GM12878 (cell line): ENCODE results near the gene HSD11B1.

Experiments
- IKZF1 ChIP-seq: fragments of 450-650 bp; conservative IDR thresholded peaks from 2 replicates; pipeline ENCODE4 v1.6.1; 2017; ENCODE audit warnings: antibody characterized with exemption, mild to moderate bottlenecking
- JUNB ChIP-seq: IDR thresholded peaks from 2 replicates; pipeline ENCODE4 v1.6.1; 2016; ENCODE audit warnings: antibody characterized with exemption, mild to moderate bottlenecking
- NRF1 ChIP-seq: conservative IDR thresholded peaks from 2 replicates; pipeline ENCODE4 v1.6.1; 2011; ENCODE audit warnings: mild to moderate bottlenecking, low read depth, low read length, improper control_type of control experiment
- POLR2A ChIP-seq: IDR thresholded peaks from 2 replicates; pipeline ENCODE4 v1.6.1; 2011; ENCODE audit warnings: low read depth, mild to moderate bottlenecking, low read length
- POLR2AphosphoS5 ChIP-seq: IDR thresholded peaks from 2 replicates; pipeline ENCODE4 v1.6.1; 2011; ENCODE audit warnings: mild to moderate bottlenecking, low read length, inconsistent platforms
- TCF7 ChIP-seq: IDR thresholded peaks from 2 replicates; pipeline ENCODE4 v1.6.1; 2014; ENCODE audit warnings: antibody characterized with exemption, borderline replicate concordance
- TF ChIP-seq, protein P1 (sequence below), 3 experiments: IDR thresholded peaks in 2 of 3; conservative IDR thresholded peaks in 1 of 3; 2 replicates each; pipeline ENCODE4 v1.5.1; 2011; ENCODE audit warnings: low read depth in 3 of 3, low read length in 3 of 3, mild to moderate bottlenecking in 3 of 3, control low read depth in 2 of 3, moderate library complexity in 2 of 3, inconsistent platforms in 1 of 3, mixed read lengths in 1 of 3; ENCODE audit not compliant: control insufficient read depth in 2 of 3, insufficient read depth in 1 of 3; ENCODE audit errors: extremely low read depth in 1 of 3

- TF ChIP-seq, protein P1, sequence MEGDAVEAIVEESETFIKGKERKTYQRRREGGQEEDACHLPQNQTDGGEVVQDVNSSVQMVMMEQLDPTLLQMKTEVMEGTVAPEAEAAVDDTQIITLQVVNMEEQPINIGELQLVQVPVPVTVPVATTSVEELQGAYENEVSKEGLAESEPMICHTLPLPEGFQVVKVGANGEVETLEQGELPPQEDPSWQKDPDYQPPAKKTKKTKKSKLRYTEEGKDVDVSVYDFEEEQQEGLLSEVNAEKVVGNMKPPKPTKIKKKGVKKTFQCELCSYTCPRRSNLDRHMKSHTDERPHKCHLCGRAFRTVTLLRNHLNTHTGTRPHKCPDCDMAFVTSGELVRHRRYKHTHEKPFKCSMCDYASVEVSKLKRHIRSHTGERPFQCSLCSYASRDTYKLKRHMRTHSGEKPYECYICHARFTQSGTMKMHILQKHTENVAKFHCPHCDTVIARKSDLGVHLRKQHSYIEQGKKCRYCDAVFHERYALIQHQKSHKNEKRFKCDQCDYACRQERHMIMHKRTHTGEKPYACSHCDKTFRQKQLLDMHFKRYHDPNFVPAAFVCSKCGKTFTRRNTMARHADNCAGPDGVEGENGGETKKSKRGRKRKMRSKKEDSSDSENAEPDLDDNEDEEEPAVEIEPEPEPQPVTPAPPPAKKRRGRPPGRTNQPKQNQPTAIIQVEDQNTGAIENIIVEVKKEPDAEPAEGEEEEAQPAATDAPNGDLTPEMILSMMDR (IDR thresholded peaks at IDR 0.05 in 2 of 3, conservative IDR thresholded peaks at IDR 0.05 in 1 of 3; ENCODE audit: control insufficient read depth in 2 of 3, extremely low read depth in 1 of 3, insufficient read depth in 1 of 3, low read depth in 3 of 3, low read length in 3 of 3): no peak
- TF ChIP-seq IKZF1: no peak
- no peak for TF ChIP-seq JUNB
- no peak for TF ChIP-seq NRF1
- TF ChIP-seq POLR2AphosphoS5: no peak
- no peak for TF ChIP-seq TCF7
- TF ChIP-seq POLR2A: no peak
Measured at GRCh38 chr1:209662879-209663327, 41.7 kb upstream of the HSD11B1 start.
